Glutamatergic neuron (in vitro differentiated cells): ENCODE data around the gene OR51B2. TPM values are rescaled to one million over a fixed set of nuclear protein-coding genes. Genes with fewer than 3 reads are reported as not detected.
"Not testable (repeated sequence)": the region's sequence is repeated elsewhere in the genome, so short reads cannot be mapped to it uniquely, and the experiment has no call there.

Experiments
- DNase-seq: peaks from one replicate; pipeline ENCODE4 v3.0.0; 2022
- H3K27ac Mint-ChIP-seq: one replicate; pipeline ENCODE4 v1.8.0; 2020; ENCODE audit warnings: mild to moderate bottlenecking, mixed read lengths, inconsistent platforms; ENCODE audit not compliant: unreplicated experiment
- H3K27me3 Mint-ChIP-seq: one replicate; pipeline ENCODE4 v1.8.0; 2020; ENCODE audit warnings: mild to moderate bottlenecking, moderate library complexity, mixed read lengths, inconsistent platforms; ENCODE audit not compliant: unreplicated experiment
- H3K36me3 Mint-ChIP-seq: one replicate; pipeline ENCODE4 v1.8.0; 2020; ENCODE audit warnings: mild to moderate bottlenecking, mixed read lengths, inconsistent platforms; ENCODE audit not compliant: unreplicated experiment
- H3K4me1 Mint-ChIP-seq: one replicate; pipeline ENCODE4 v1.8.0; 2020; ENCODE audit warnings: mild to moderate bottlenecking, low read depth, mixed read lengths, inconsistent platforms; ENCODE audit not compliant: unreplicated experiment
- H3K4me3 Mint-ChIP-seq: one replicate; pipeline ENCODE4 v1.8.0; 2020; ENCODE audit warnings: mild to moderate bottlenecking, mixed read lengths, inconsistent platforms; ENCODE audit not compliant: unreplicated experiment
- H3K9me3 Mint-ChIP-seq: one replicate; pipeline ENCODE4 v1.8.0; 2020; ENCODE audit warnings: mild to moderate bottlenecking, moderate library complexity, mixed read lengths, inconsistent platforms; ENCODE audit not compliant: unreplicated experiment
- total RNA-seq: library from RNA; stranded (reverse); fragmentation: NEBNext Ultra II Directional; extraction: Animal tissue kit (Norgen Biotek cat#: 25700); gene quantifications from one replicate; pipeline ENCODE4 v1.2.1, GENCODE V29; 2021; ENCODE audit not compliant: unreplicated experiment
- TF ChIP-seq, protein P1 (sequence below): fragments of 200-600 bp; sonication (generic); IDR thresholded peaks from one replicate; pipeline ENCODE4 v1.5.0; 2021; ENCODE audit not compliant: partially characterized antibody, unreplicated experiment

OR51B2 gene
- total RNA-seq, 1 donor from 2014 or later, result not detected

DNA sequence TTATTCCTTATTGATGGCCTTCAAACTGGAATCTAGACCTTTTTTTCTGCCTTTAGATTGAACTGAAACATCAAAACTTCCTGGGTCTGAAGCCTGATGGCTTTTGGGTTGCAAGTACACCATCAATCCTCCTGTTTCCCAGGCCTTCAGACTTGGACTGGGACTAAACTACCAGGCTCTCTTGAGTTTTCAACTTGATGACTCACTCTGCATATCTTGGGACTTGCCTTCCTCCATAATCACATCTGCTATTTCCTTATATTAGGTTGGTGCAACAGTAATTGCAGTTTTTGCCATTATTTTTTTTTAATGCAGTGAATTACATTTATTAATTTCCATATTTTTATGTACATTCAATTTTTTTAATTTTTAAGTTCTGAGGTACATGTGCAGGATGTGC is 12.2 kb upstream of the OR51B2 start:
- Mint-ChIP-seq H3K36me3 (no peaks in the 10 kb centered on the region), H3K27me3 (peaks cover 2% of the 10 kb centered on the region), H3K9me3 (no peaks in the 10 kb centered on the region), H3K4me1 (no peaks in the 10 kb centered on the region), H3K4me3 (no peak overlapping the region), H3K27ac (no peak overlapping the region)
- DNase-seq, result no peak
- TF ChIP-seq, protein P1, sequence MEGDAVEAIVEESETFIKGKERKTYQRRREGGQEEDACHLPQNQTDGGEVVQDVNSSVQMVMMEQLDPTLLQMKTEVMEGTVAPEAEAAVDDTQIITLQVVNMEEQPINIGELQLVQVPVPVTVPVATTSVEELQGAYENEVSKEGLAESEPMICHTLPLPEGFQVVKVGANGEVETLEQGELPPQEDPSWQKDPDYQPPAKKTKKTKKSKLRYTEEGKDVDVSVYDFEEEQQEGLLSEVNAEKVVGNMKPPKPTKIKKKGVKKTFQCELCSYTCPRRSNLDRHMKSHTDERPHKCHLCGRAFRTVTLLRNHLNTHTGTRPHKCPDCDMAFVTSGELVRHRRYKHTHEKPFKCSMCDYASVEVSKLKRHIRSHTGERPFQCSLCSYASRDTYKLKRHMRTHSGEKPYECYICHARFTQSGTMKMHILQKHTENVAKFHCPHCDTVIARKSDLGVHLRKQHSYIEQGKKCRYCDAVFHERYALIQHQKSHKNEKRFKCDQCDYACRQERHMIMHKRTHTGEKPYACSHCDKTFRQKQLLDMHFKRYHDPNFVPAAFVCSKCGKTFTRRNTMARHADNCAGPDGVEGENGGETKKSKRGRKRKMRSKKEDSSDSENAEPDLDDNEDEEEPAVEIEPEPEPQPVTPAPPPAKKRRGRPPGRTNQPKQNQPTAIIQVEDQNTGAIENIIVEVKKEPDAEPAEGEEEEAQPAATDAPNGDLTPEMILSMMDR, result no peak

DNA sequence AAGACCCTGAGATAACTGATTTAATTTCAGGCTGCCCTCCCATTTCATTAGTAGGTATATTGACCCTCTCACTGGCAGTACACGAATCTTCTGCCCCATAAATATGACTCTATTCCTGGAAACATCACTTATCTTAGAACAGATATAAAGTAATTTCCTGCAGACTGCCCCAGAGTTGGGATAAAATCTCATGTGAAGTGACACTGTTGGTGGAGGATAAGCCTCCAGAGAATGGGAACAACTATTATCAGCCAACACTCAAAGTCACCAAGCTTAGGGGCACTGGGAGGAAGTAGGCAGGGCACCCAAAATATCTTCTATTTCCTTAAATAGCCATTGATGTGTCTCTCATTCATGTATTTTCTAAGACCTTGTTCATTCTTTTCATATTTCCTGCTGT is 11.1 kb upstream of the OR51B2 start:
- Mint-ChIP-seq H3K4me3 (no peak overlapping the region), H3K9me3 (no peaks in the 10 kb centered on the region), H3K27me3 (peaks cover 2% of the 10 kb centered on the region), H3K36me3 (no peaks in the 10 kb centered on the region), H3K4me1 (no peaks in the 10 kb centered on the region), H3K27ac (no peak overlapping the region)
- TF ChIP-seq, protein P1, result no peak
- no peak for DNase-seq

DNA sequence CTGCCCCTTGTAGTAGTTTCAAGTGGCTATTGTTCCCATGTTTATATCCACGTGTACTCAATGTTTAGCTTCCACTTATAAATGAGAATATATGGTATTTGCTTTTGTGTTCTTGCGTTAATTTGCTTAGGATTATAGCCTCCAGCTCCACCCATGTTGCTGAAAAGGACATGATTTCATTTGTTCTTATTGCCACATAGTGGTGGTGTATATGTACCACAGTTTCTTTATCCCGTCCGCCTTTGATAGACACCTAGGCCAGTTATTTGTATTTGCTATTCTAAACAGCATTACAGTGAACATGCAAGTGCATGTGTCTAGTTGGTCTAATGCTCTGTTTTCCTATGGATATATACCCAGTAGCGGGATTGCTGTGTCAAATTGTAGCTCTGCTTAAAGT is 6.8 kb downstream of the OR51B2 start:
- TF ChIP-seq, protein P1, result no peak
- no peaks in the 10 kb centered on the region for H3K4me1 Mint-ChIP-seq
- no peak for DNase-seq
- H3K27me3 Mint-ChIP-seq, result no peaks in the 10 kb centered on the region
- H3K36me3 Mint-ChIP-seq, result no peaks in the 10 kb centered on the region
- no peak overlapping the region for H3K4me3 Mint-ChIP-seq
- no peak overlapping the region for H3K27ac Mint-ChIP-seq
- no peaks in the 10 kb centered on the region for H3K9me3 Mint-ChIP-seq

DNA sequence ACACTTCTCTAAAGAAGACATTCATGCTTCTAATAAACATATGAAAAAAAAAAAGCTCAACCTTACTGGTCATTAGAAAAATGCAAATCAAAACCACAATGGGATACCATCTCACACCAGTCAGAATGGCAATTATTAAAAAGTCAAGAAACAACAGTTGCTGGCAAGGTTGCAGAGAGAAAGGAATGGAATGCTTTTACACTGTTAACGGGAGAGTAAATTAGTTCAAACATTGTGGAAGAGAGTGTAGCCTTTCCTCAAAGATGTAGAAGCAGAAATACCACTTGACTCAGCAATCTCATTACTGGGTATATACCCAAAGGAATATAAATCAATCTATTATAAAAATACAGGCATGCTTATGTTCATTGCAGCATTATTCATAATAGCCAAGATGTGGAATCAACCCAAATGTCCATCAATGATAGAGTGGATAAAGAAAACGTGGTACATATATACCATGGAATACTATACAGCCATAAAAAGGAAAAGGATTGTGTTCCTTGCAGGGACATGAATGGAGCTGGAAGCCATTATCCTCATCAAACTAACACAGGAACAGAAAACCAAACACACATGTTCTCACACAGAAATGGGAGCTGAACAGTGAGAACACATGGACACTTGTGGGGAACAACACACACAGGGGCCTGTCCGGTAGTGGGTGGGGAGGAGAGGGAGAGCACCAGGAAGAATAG is 10.6 kb downstream of the OR51B2 start:
- not testable (repeated sequence) for H3K27me3 Mint-ChIP-seq, H3K9me3 Mint-ChIP-seq, H3K27ac Mint-ChIP-seq, H3K36me3 Mint-ChIP-seq, H3K4me1 Mint-ChIP-seq, DNase-seq, H3K4me3 Mint-ChIP-seq

DNA sequence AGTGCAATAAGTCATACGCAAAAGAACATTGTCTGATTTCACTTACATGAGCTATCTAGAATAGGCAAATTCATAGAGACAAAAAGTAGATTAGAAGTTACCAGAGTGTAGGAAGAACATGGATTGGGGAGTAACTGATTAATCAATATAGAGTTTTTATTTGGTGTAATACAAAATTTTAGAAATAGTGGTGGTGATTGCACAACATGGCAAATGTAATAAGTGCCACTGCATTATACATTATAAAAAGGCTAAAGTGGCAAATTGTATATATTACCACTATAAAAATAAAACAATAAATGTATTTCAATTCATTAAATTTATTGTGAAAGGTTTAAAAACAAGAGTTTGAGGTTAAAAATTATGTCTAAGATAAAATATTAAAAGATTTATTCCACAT is 13.7 kb downstream of the OR51B2 start:
- TF ChIP-seq, protein P1, result no peak
- Mint-ChIP-seq H3K4me3 (no peak overlapping the region), H3K36me3 (no peaks in the 10 kb centered on the region), H3K4me1 (no peaks in the 10 kb centered on the region), H3K27me3 (no peaks in the 10 kb centered on the region), H3K27ac (no peak overlapping the region), H3K9me3 (no peaks in the 10 kb centered on the region)
- no peak for DNase-seq
